Activated CD4-positive, alpha-beta T cell treated with anti-CD3 and anti-CD28 coated beads, Interleukin-2, Interleukin-6, amounts not matched to agents 100 ng/mL and 50 ng/mL, durations not matched to agents 16 hours and 8 hours (primary cell): Measurements from ENCODE around the gene NSUN6.

Experiments
- DNase-seq: peaks from one replicate; pipeline ENCODE4 v3.0.0-alpha.2; 2020

NSUN6 gene

DNA sequence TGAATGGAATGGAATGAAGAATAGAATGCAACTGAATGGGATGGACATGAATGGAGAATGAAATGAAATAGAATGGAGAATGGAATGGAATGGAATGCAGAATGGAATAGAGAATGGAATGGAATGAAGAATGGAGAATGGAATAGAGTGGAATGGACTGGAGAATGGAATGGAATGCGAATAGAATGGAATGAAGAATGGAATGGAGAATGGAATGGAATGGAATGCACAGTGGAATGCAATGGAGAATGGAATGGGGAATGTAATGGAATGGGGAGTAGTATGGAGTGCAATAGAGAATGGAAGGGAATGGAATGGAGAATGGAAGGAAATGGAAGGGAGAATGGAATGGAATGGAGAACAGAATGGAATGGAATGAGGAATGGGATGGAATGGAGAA lies 93.4 kb downstream of the NSUN6 start:
- no peak for DNase-seq

DNA sequence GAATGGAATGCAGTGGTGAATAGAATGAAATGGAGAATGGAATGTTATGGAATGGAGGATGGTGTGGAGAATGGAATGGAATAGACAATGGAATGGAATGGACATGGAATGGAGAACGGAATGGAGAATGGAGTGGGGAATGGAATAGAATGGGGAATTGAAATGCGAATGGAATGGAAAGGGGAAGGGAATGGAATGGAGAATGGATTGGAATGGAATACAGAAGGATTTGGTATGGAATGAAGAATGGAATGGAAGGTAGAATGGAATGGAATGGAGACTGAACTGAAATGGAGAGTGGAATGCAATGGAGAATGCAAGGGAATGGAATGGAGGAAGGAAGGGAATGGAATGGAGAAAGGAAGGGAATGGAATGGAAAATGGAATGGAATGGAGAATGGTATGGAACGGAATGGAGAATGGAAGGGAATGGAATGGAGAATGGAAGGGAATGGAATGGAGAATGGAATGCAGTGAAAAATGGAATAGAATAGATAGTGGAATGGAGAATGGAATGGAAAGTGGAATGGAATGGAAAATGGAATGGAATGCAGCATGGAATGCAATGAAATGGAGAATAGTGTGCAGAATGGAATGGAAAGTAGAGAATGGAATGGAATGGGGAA lies 94.8 kb downstream of the NSUN6 start:
- DNase-seq, result no peak

DNA sequence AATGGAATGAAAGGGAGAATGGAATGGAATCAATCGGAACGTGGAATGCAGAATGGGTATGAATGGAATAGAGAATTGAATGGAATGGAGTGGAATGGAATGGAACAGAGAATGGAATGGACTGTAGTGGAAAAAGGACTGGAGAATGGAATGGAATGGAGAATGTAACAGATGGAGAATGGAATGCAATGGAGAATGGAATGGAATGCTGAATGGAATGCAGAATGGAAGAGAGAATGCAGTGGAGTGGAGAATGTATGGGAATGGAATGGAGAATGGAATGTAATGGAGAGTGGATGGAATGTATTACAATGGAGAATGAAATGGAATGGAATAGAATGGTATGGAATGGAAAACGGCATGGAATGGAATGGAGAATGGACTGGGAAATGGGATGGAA lies 96.9 kb downstream of the NSUN6 start:
- no peak for DNase-seq

DNA sequence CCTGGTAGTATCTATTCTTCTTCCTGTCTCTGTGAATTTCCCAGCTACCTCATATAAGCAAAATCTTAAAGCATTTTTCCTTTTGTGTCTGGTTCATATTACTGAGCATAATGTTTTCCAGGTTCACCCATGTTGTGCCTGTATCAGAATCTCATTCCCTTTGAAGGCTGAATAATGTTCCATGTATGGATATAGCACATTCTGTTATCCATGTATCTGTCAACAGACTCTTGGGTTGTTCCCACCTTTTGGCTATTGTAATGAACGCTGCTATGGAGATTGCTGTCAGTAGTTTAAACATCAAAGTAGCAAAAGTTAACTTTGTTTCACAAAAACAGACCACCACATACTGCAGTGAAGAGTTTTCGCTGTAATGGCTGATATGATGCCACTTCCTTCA lies 99.9 kb downstream of the NSUN6 start:
- DNase-seq, result no peak

DNA sequence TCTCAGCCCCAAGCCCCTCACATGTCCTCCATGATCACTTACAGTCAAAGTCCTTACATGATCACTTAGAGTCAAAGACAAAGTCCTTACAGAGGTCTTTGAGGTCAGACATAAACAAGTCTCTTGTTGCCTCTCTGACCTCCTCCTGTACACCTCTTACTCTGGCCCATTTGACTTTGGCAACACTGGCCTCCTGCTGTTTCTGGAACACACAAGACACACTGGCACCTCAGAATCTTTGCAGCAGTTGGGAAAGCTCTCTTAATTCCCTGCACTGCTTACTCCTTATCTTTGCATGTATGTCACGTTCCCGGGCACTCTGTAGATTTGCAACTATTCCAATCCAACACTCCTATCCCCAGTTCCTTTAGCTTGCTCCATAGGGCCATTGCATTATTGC lies 102.3 kb downstream of the NSUN6 start:
- no peak for DNase-seq

DNA sequence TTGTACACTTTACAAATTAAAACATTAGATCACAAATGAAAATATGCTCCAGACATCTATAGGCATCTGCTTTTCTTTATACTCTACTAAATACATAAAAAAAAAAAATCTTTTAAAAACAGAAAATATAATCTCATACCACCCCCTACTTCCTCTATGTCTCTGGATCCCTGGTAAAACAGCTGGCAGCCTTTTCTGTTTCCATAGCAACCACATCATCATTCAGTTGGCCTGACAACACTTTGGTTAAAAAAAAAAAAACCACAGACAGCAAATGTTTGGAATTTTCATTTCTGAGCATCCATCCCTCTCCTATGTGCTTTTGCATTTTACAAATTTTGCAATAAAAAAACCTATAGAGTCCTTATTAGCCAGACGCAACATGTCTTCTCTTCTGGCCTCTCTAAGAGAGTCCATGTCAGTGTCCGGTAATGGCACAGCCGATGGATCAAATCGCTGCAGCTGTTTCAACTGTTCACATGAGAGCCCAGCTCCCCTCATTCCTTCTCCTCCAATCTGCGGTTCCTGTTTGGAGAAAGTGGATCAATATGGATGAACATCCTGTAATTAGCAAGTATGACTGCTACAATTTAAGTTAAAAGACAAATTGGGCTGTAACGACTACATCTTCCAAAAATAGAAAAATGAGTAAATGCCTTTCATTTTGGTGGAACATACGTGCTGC lies 105.6 kb downstream of the NSUN6 start:
- no peak for DNase-seq

DNA sequence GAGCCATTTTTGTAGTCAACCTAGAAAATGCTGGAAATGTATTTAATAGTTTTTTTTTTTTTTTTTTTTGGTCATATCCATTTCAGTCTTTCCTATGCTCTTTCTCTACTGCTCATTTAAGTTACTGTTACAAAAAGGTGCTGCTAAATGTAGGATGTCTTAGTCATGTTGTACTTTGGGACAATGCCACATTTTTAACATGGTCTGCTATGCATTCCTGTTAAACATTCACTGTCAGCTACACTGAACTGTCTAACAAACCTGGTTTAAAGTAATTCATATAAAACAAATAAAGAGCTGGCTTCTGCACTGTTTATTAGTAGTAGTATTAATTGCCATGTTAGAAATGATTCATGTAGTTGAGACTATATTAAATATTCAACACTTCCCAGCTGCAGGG lies 108.6 kb downstream of the NSUN6 start:
- no peak for DNase-seq

DNA sequence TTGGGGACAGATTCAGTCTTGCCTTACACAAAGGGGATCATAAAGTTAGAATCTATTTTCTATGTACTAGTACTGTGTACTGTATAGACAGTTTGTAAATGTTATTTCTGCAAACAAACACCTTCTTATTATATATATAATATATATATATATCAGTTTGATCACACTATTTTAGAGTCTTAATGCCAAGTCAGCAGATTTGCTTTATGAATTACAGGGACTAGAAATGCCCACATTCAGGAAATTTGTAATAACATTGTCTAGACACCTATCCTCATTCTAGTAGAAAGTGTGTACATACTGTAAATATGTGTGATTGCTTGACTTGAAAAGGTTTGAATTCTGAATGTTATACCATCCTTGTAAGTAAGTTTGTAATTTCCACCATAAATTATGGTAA lies 111.2 kb downstream of the NSUN6 start:
- no peak for DNase-seq

DNA sequence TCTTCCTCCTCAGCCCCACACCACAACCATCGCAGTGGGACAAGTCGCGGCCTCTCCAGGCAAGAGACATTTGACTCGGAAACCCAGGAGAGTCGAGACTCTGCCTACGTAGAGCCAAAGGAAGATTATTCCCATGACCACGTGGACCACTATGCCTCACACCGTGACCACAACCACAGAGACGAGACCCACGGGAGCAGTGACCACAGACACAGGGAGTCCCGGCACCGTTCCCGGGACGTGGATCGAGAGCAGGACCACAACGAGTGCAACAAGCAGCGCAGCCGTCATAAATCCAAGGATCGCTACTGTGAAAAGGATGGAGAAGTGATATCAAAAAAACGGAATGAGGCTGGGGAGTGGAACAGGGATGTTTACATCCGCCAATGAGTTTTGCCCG lies 112.1 kb downstream of the NSUN6 start:
- no peak for DNase-seq

DNA sequence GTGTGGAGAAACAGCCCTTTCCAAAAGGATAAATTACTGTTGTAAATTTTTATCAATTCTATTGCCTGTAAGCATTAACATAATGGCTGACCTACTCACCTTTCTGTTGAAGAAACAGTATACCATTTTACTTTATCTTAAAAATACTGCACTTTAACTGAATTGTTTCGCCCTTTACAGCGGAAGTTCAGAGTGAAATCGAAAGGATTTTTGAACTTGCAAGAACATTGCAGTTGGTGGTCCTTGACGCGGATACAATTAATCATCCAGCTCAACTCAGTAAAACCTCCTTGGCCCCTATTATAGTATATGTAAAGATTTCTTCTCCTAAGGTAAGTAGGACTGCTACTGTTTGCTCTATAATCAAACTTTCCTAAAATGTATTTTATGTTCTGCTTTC lies 117.5 kb downstream of the NSUN6 start:
- no peak for DNase-seq

DNA sequence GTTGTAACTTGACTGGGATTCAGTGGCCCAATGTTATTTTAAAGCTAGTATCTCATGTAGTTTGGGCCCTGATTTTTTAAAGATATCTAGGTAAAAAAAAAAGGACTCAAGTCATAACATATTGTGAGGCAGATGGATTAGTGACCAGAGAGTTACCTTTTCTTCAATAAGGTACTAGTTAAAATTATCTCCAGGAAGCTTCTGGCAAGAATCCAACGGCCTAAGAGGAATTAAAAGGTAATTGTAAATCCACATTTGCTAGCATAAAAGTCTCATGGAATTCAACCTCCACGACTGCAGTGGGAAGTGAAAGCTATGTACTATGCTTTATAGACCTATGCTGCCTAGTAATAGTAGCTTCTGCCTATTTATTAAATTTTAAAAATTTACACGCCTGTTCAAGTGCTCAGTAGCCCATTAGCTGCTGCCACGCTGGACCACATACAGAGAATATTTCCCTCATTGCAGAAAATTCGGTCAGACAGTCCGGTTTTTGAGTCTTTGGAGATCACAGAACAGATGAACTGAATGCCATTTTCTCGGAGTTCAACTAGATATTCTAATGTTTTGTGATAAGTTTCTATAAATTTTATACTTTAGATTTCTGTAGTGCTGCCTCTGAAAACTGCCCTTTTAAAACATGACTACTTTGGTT lies 118.4 kb downstream of the NSUN6 start:
- no peak for DNase-seq

DNA sequence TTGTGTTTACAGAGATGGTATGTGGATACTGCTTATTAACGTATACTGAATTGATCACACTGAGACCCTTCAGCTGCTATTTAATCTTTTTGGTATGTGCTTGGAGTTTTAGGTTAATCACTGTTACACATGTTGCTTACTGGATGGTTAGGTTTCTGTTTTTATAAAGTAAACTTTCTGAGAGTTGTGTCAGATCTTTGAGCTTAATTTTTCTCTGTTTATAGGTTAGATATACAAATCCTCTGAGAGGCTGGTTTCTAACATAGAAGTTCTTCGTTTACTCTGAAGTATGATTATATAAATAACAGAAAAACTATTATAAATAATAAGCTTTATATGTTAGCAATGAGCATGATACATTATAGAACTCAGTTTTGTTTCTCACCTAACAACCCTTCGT lies 123.1 kb downstream of the NSUN6 start:
- DNase-seq, result no peak

DNA sequence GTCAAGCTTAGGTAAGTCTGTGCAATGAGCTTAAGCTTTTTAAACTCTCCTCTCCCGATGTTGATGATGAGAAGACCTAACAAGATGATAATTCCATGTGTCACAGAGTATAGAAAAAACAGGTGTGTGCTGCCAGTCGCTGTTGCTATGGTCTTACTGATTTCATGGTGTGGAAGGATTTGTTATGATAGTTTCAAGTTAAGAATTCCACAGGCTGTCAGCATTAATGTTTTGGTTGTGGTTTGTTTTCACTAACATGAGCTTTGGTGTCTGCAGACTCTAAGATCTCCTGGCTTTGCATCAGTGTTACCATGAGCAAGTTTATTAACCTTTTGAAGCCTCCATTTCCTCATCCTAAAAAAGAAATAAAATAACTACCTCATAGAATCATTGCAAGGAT lies 123.7 kb downstream of the NSUN6 start:
- DNase-seq, result no peak

DNA sequence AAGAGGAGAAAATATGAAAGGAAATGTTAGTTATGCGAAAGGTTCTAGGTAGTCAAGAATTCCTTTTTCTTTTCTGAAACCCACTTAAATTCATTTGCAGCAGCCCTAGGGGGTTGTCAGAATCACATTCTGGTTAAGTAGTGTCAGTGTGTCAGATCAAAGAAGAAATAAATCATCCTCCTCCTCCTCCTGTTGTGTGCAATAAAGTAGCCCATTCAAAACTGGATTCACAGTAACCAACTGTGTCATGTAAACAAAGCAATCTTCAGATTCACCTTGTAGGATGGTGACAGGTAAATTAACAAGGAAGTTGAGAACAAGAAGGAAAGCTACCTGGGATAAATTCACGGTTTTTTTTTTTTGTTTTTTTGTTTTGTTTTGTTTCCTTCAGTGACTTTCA lies 127.5 kb downstream of the NSUN6 start:
- no peak for DNase-seq

DNA sequence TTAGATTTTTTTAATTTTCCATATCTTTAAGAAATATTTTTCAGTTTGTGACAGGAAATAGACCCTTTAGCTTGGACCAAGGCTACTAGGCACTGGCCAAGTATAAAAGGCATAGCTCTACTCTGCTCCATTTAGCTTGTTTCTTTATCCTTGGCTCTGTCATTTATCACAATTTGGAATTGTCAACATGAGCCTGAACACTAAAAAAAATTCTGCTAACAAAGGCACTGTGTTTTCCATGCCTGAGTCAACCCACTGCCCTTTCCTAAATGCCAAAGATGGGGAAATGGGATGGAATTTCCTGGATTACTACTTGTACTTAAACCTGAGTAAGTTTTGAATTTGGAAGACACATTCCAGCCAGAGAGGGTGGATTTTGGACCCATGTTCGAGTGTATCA lies 128.4 kb downstream of the NSUN6 start:
- no peak for DNase-seq

DNA sequence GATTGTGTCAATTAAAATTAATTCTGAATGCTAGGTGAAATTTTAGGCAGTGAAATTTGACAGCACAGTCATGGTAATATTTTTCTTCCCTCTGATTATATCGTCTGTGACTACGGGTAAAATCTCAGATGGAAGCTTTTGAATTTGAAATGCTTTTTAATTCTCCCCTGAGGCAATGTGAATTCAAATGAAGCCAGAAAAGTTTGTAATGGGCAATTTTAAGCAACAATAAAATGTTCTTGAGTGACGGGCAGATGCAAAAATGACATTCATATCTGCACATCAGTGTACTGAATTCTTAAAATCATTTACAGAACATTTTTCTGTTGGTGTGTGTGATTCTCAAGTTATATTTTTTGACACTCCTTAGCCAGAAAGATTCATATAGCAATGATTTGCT lies 134.5 kb downstream of the NSUN6 start:
- no peak for DNase-seq

DNA sequence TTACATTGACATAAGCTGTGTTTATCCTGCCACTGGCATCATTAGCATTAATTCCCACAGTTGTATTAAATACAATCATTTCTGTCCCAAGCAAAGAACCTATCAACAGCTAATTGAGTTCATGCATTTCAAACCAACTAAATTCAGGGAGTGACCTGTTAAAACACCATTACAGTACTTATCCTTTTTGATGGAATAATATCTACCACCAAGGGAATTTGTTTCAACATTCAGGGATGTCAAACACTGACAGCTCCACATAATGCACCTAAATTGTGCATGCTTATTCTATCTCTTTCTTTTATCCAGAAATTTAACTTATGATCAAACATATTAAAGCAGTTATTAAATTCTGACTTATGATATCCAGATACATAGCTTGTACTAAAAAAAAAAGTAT lies 136.8 kb downstream of the NSUN6 start:
- no peak for DNase-seq

DNA sequence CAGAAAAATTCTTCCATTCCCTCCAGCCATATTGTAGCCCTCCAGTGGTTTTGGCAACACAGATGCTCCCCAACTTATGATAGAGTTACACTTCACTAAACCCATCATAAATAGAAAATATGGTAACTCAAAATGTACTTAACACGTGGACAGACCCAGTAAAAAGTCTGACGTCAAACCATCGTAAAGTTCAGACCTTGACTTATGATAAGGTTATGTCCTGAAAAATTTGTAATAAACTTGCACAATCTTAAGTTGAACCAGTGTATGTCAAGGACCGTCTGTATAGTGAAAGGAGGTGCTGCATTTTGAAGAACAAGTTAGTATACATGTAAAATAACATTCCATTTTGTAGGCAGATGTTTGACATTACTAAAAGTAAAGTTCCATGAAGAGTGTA lies 142.8 kb downstream of the NSUN6 start:
- DNase-seq, result no peak

DNA sequence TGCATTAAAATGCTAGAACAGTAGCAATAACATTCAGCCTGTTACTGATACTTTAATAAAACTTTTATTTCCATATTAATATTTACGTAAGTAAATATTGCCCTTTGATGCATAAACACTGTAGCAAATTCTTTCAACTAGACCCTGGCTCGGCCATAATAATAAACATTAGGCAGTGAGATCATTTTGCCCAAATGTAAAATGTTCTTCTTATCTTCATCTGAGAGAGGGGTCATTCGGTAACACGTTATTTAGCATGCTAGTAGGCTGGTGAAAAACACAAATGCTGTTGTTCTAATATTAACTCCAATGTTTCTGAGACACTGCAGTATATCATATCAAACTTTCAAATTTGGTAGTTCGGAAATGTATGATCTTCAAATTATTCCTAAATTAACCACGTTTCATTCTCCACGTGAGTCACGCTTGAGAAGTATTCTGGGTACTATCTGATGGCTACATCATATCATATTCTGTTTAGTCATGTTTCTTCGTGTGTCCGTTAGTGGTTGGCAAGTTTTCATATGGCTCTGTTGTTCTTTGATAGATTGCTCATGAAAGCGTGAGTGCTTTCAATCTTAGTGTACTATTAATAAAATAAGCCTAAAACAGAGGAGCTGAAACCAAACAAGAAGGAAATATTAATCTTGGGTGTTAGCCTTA lies 145.8 kb downstream of the NSUN6 start:
- no peak for DNase-seq

DNA sequence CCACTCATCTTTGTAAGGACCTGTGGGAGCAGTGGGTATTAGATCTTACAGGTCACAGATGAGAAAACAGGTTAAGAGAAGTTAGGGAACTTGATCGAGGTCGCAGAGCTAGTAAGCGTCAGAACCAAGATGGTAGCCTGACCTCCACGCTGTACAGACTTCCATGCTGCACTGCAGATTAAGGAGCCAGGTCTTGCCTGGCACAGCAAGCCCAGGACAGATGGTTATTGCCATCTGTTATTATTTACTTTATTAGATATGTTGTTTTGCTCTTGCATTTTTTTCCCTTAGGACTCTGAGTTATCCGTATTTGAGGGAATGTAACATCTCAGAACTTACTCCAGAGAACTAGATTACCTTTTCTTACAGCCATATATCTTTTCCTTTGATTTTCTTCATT lies 147.2 kb downstream of the NSUN6 start:
- no peak for DNase-seq

DNA sequence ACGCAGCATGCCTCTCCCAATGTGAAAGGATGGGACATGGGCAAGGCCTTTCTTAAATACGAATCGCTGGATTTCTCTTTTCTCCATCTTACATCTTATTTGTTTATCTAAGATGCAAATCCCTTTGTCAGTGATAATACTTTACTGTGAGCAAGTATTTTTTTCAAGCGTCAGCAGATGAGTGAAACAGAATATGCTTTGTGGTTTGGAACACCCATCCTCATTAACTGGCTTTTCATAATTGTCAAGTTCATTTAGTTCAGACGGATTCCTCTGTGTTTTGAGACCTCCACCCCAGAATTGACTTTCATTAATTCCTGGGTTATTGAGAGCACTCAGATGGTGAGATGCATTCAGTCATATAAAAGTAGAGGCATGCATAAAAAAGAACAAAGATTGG lies 149.8 kb downstream of the NSUN6 start:
- DNase-seq, result no peak

DNA sequence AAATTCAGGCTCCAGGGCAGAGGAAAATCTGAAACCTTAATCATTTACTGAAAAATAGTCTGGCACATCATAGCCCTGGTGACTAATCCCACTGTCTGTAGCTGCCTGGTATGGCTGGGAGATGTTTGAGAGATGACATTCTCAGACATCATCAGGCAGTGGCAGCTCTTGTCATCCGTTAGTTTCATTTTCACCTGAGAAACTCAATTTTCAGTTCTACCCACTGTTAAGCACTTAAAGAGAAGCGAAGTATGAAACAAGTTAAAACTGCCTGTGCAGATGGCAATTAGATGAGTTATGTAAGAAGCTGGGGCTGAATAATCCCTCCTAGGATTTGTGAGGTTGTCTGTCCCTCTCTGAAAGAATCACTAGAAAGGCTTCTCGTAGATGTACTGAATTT lies 150.2 kb downstream of the NSUN6 start:
- peak; percentile 27 for DNase-seq

DNA sequence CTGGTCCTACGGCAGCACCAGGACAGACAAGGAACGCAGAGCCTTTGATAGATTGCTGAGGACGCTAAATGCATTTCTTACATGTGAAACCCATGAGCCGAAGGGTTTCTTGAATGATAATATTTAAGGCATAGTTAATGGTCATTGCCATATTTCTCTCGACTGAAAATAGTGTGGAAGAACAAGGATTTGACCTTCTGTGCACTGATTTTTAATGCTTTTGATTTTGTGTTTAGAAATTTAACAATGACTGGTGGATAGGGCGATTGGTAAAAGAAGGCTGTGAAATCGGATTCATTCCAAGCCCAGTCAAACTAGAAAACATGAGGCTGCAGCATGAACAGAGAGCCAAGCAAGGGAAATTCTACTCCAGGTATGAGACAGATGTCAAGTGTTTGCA lies 150.8 kb downstream of the NSUN6 start:
- no peak for DNase-seq

DNA sequence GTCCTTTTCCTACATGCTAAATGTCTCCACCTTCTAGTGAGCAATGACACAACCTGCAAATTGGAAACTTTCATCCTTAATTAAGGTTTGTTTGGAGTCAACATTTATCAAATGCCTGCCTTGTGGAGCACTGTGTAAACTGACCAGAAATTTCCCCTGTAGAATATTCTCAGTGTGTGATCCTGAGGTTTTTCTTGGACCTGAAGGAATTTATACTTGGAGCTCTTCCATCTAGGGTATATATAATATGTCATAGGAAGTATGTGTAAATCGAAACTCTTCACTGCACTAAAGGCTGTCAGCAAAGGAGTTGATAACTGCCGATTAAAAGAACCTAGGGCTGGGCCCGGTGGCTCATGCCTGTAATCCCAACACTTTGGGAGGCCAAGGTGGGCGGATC lies 152.4 kb downstream of the NSUN6 start:
- DNase-seq, result no peak
